Neural cell (in vitro differentiated cells): ENCODE measurements around the gene OBSCN.

Experiments used
- CTCF ChIP-seq: fragments of 450-650 bp; IDR thresholded peaks from 2 replicates; pipeline ENCODE4 v1.5.1; 2014; ENCODE audit warnings: antibody characterized with exemption, mild to moderate bottlenecking, moderate library complexity; ENCODE audit not compliant: poor library complexity, severe bottlenecking
- EP300 ChIP-seq: fragments of 450-650 bp; conservative IDR thresholded peaks from 2 replicates; pipeline ENCODE4 v1.6.1; 2014; ENCODE audit warnings: antibody characterized with exemption, mild to moderate bottlenecking, moderate library complexity; ENCODE audit not compliant: poor library complexity, severe bottlenecking
- EZH2 ChIP-seq: fragments of 200-600, 300-800 bp; shearing (Covaris generic), sonication (generic); IDR thresholded peaks from 2 replicates; pipeline ENCODE4 v1.6.1; 2014; ENCODE audit warnings: antibody characterized with exemption, low read length, borderline replicate concordance, mild to moderate bottlenecking; ENCODE audit not compliant: insufficient read depth, poor library complexity, severe bottlenecking
- MXI1 ChIP-seq: fragments of 450-650 bp; conservative IDR thresholded peaks from 2 replicates; pipeline ENCODE4 v1.6.1; 2014; ENCODE audit warnings: antibody characterized with exemption, mild to moderate bottlenecking; ENCODE audit not compliant: poor library complexity, severe bottlenecking
- POLR2AphosphoS5 ChIP-seq: IDR thresholded peaks from 2 replicates; pipeline ENCODE4 v1.6.1; 2012
- REST ChIP-seq: IDR thresholded peaks from 2 replicates; pipeline ENCODE4 v1.6.1; 2012; ENCODE audit warnings: borderline replicate concordance
- SMC3 ChIP-seq: fragments of 450-650 bp; conservative IDR thresholded peaks from 2 replicates; pipeline ENCODE4 v1.6.1; 2014; ENCODE audit warnings: antibody characterized with exemption, mild to moderate bottlenecking, moderate library complexity; ENCODE audit not compliant: poor library complexity

GRCh38 chr1:228359613-228360532 is 152.0 kb downstream of the OBSCN start:
- TF ChIP-seq CTCF, result no peak
- TF ChIP-seq MXI1, result no peak
- no peak for TF ChIP-seq EP300
- no peak for TF ChIP-seq EZH2
- TF ChIP-seq POLR2AphosphoS5, result no peak
- TF ChIP-seq REST, result no peak
- TF ChIP-seq SMC3, result no peak
